Memory B cell (primary cell): ENCODE results near the gene GALNT11.

ENCODE experiments used
- ATAC-seq: fragments of 150-1000 bp; cut with Tn5 transposase; 2 replicates; pipeline ENCODE4 v1.10.0; 2021; ENCODE audit warnings: low read depth, mild to moderate bottlenecking, moderate library complexity
- DNase-seq, 2 donors: peaks; one replicate each; pipeline ENCODE4 v3.0.0; 2022; ENCODE audit warnings: low spot score in 2 of 2
- H3K27ac Mint-ChIP-seq: one replicate; pipeline ENCODE4 v1.8.0; 2022; ENCODE audit warnings: mild to moderate bottlenecking, moderate library complexity, mixed read lengths
- H3K27me3 Mint-ChIP-seq: one replicate; pipeline ENCODE4 v1.8.0; 2022; ENCODE audit warnings: mixed read lengths
- H3K36me3 Mint-ChIP-seq: one replicate; pipeline ENCODE4 v1.8.0; 2022; ENCODE audit warnings: mild to moderate bottlenecking, mixed read lengths
- H3K4me1 Mint-ChIP-seq: one replicate; pipeline ENCODE4 v1.8.0; 2022; ENCODE audit warnings: mixed read lengths
- H3K4me3 Mint-ChIP-seq: one replicate; pipeline ENCODE4 v1.8.0; 2022; ENCODE audit warnings: mild to moderate bottlenecking, moderate library complexity, mixed read lengths
- H3K9me3 Mint-ChIP-seq: one replicate; pipeline ENCODE4 v1.8.0; 2022; ENCODE audit warnings: mixed read lengths

Gene GALNT11

DNA sequence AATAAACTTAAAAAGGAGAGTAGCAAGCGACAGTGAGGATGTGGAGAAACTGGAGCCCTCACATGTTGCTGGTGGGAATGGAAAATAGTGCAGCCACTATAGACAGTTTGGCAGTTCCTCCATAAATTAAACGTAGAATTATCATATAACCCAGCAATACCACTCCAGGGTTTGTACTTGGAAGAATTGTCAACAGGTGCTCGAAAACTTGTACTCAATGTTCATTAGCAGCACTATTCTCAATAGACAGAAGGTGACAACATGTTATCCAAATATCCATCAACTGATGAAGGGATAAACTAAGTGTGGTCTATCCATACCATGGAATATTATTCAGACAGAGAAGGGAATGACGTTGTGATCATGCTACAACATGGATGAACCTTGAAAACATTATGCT, 71.9 kb downstream of the GALNT11 start:
- no peak for ATAC-seq
- H3K9me3 Mint-ChIP-seq: no peaks in the 10 kb centered on the region
- H3K36me3 Mint-ChIP-seq: peaks cover 9% of the 10 kb centered on the region
- no peak overlapping the region for H3K27ac Mint-ChIP-seq
- no peak overlapping the region for H3K4me3 Mint-ChIP-seq
- no peaks in the 10 kb centered on the region for H3K4me1 Mint-ChIP-seq
- no peak for DNase-seq
- H3K27me3 Mint-ChIP-seq: no peaks in the 10 kb centered on the region

DNA sequence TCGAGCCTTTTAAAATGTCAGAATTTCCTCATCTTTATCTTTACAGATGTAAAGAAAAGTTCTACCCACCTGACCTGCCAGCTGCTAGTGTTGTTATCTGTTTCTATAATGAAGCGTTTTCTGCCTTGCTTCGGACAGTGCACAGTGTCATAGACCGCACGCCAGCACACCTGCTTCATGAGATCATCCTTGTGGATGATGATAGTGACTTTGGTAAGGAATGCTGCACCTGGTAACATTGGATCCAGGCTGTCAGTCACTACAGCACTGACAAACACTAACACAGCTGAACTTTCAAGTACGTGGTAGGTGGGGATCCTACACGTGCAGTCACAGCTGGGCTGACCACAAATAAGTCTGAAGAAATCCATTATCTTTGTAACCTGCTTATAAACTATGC, 77.6 kb downstream of the GALNT11 start:
- Mint-ChIP-seq H3K36me3 (peaks cover 25% of the 10 kb centered on the region), H3K27me3 (no peaks in the 10 kb centered on the region), H3K4me1 (no peaks in the 10 kb centered on the region), H3K9me3 (no peaks in the 10 kb centered on the region), H3K27ac (no peak overlapping the region), H3K4me3 (no peak overlapping the region)
- DNase-seq: no peak
- ATAC-seq: no peak

DNA sequence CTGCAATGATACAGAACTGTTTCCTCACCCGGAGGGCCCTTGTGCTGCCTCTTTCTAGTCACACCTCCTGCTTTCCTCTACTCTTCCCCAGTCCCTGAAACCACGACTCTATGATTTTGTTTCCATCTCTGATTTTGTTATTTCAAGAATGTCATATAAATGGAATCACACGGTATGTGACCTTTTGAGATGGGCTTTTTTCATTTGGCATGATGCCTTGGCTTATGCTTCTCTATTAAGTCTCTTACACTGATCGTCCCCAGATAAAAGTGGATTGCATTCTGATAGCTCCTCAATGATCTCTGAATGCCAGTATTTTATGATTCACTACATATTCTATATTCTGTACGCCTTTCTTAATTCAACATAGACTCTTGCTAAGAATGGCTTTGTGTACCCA, 78.2 kb downstream of the GALNT11 start:
- Mint-ChIP-seq H3K4me1 (no peaks in the 10 kb centered on the region), H3K4me3 (no peak overlapping the region), H3K27me3 (no peaks in the 10 kb centered on the region), H3K9me3 (no peaks in the 10 kb centered on the region), H3K27ac (peak overlapping the region; percentile 8), H3K36me3 (peaks cover 26% of the 10 kb centered on the region)
- no peak for ATAC-seq
- no peak for DNase-seq

DNA sequence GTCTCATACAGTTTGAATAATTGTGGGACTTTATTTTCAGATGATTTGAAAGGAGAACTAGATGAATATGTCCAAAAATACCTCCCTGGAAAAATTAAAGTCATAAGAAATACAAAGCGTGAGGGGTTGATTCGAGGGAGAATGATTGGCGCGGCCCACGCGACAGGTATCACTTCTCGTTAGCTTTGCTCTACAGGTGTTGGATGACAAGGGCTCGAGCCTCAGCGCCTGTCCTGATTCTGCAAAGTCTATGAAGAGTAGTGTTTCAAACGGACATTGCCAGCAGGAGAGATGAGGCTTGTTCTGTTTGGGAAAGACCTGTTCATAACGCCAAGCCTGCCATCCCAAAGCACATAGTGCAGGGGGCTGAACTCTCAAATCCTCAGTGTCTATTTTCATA, 79.7 kb downstream of the GALNT11 start:
- H3K27ac Mint-ChIP-seq: no peak overlapping the region
- DNase-seq (no peak), ATAC-seq (no peak)
- H3K36me3 Mint-ChIP-seq: peaks cover 32% of the 10 kb centered on the region
- no peaks in the 10 kb centered on the region for H3K27me3 Mint-ChIP-seq
- H3K4me1 Mint-ChIP-seq: peaks cover 2% of the 10 kb centered on the region
- H3K9me3 Mint-ChIP-seq: peaks cover 1% of the 10 kb centered on the region
- no peak overlapping the region for H3K4me3 Mint-ChIP-seq

DNA sequence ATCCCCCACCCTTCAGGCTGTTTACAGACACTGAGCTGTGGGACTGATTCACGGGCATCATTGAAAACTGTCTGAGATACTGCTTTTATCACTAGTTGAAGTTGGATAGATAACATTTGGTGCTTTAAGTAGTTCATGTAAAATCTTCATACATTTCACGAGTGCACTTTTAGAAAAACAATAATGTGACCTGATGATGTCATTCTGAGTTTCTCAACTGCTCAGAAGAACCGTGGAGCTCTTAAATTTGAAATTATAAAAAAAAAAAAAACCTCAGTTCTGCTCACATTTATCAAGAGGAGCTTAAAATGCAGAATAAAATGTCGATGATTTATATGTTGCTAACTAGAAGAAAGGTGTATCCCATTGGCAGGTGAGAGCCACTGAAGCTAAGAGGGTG, 81.5 kb downstream of the GALNT11 start:
- DNase-seq: no peak
- H3K27ac Mint-ChIP-seq: no peak overlapping the region
- H3K4me3 Mint-ChIP-seq: no peak overlapping the region
- ATAC-seq: no peak
- no peaks in the 10 kb centered on the region for H3K27me3 Mint-ChIP-seq
- peaks cover 1% of the 10 kb centered on the region for H3K9me3 Mint-ChIP-seq
- peaks cover 25% of the 10 kb centered on the region for H3K36me3 Mint-ChIP-seq
- peaks cover 2% of the 10 kb centered on the region for H3K4me1 Mint-ChIP-seq

DNA sequence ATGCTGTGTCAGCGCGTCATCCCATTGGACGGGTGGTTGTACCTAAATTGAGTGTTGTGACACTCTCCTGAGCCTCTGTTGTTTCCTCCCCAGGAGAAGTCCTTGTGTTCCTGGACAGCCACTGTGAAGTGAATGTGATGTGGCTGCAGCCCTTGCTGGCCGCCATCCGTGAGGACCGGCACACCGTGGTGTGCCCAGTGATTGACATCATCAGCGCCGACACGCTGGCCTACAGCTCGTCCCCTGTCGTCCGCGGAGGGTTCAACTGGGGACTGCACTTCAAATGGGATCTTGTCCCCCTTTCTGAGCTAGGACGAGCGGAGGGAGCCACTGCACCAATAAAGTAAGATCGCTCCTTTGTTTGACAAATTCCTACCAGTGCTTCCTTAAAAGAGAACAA, 82.5 kb downstream of the GALNT11 start:
- Mint-ChIP-seq H3K27me3 (no peaks in the 10 kb centered on the region), H3K4me3 (no peak overlapping the region), H3K36me3 (peaks cover 25% of the 10 kb centered on the region), H3K4me1 (peaks cover 2% of the 10 kb centered on the region), H3K9me3 (peaks cover 1% of the 10 kb centered on the region), H3K27ac (no peak overlapping the region)
- DNase-seq: no peak
- no peak for ATAC-seq

DNA sequence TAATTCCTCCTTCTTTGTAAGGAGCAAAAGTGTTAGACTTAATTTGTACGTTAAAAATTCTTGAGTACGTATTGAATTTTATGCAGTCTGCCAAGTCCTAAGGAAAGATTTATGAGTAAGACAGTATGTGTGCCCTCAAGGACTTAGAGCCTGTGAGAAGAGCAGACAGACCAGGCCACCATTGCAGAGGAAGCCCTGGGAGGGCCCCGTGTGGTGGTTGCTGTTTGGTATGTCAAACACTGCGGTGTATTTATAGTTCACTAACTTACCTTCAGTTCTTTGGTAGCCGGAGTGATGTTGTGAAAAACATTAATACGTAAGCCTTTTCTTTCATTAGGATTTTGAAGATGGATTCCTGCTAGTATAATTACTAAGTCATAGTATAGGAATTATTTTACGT, 82.9 kb downstream of the GALNT11 start:
- H3K9me3 Mint-ChIP-seq: peaks cover 1% of the 10 kb centered on the region
- DNase-seq: no peak
- H3K4me1 Mint-ChIP-seq: peaks cover 2% of the 10 kb centered on the region
- H3K4me3 Mint-ChIP-seq: no peak overlapping the region
- peaks cover 29% of the 10 kb centered on the region for H3K36me3 Mint-ChIP-seq
- ATAC-seq: no peak
- H3K27me3 Mint-ChIP-seq: no peaks in the 10 kb centered on the region
- no peak overlapping the region for H3K27ac Mint-ChIP-seq

DNA sequence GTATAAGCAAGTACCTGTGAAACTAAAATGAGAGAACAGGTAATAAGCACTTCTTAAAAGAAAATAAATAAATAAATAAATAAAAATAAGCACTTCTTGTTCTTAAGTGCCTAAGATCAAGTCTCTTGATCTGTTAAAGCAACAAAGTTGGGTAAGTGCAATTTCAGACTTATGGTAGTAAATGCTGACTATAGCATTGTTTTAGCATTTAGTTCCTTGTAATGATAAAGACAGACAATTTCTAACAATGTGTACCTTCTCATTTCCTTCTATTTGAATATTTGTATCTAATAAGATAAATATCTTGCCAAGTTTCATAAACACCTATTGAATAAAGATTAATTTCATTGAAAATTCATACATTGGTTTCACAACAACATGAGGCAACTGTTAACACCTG, 87.4 kb downstream of the GALNT11 start:
- H3K4me3 Mint-ChIP-seq: no peak overlapping the region
- H3K27ac Mint-ChIP-seq: no peak overlapping the region

DNA sequence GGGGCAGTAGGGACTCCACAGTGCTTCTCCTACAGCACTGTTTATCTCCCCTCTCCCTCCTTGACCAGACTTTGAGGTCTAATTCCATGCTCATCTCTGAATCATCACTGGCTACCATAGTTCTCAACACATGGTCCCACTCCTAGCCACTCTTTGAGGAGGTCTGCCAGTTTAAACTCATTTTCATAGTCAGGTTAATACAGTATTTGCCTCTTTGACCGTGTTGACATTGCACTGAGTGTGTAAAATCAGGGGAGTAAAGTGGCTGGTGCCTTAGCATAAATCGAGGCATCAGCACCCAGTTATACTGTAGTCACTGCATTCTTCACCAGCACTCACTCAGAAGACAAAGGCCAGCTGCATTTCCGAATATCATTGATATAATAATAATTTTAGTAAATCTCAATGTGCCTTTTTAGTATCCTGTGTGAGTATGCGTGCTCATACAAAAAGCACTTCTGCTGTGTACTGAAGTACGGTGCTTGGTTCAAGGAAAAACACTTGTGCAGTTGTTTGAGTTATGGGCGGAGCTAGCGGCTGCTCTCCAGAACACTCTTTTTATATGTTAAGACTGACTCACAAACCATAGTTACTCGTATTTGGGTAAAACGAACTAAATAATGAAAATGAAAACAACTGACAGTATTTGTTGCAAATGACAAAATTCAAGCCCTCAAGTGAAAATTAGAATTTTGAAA, 89.7 kb downstream of the GALNT11 start:
- DNase-seq (no peak), ATAC-seq (no peak)
- H3K9me3 Mint-ChIP-seq: peaks cover 2% of the 10 kb centered on the region
- peaks cover 29% of the 10 kb centered on the region for H3K36me3 Mint-ChIP-seq
- H3K27me3 Mint-ChIP-seq: no peaks in the 10 kb centered on the region
- no peak overlapping the region for H3K4me3 Mint-ChIP-seq
- H3K27ac Mint-ChIP-seq: no peak overlapping the region
- H3K4me1 Mint-ChIP-seq: no peaks in the 10 kb centered on the region

More for the DNA sequence above, 87.4 kb downstream of the GALNT11 start:
- DNase-seq (no peak), ATAC-seq (no peak)
- Mint-ChIP-seq H3K4me1 (peaks cover 2% of the 10 kb centered on the region), H3K36me3 (peaks cover 27% of the 10 kb centered on the region), H3K9me3 (peaks cover 3% of the 10 kb centered on the region), H3K27me3 (no peaks in the 10 kb centered on the region)

DNA sequence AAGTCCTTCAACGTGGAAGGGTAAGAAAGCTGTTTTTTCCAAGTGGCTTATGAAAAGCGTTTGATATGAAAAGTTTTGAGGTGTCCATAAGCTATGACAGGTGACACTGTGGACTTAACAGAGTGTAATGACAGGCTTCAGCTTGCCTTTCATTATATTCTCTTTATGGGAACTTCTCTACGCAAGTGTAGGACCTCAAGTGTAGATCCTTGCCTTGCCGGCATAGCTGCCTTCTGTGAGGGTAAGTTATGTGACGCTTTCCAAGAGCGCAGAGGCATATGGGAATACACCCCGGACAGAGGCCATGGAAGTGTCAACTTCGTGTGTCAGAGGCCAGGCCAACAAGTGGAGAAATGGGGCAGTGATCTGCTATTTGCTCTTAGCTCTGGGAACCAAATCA, 91.9 kb downstream of the GALNT11 start:
- no peak for DNase-seq
- peaks cover 44% of the 10 kb centered on the region for H3K36me3 Mint-ChIP-seq
- peaks cover 2% of the 10 kb centered on the region for H3K9me3 Mint-ChIP-seq
- no peaks in the 10 kb centered on the region for H3K4me1 Mint-ChIP-seq
- no peak overlapping the region for H3K27ac Mint-ChIP-seq
- H3K4me3 Mint-ChIP-seq: no peak overlapping the region
- no peaks in the 10 kb centered on the region for H3K27me3 Mint-ChIP-seq
- no peak for ATAC-seq

DNA sequence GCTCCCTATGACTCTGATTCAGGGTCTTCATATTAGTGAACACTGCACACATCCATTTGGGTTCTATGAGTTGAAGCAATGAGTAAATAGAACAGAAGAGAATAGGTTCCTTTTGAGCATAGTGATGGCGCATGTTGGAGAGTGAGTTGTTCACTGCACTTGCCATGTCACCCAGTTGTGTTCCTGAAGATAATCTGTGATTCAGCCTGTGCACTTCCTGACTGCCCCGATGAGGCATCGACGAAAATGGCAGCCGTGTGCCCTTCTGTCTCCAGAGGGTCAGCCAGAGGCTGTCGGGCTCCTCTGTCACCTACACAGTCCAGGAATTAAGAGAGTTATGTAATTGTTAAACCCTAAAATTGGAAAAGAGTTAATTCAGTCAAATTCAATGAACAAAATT, 94.7 kb downstream of the GALNT11 start:
- Mint-ChIP-seq H3K36me3 (peaks cover 55% of the 10 kb centered on the region), H3K4me1 (no peaks in the 10 kb centered on the region), H3K4me3 (no peak overlapping the region), H3K27ac (no peak overlapping the region), H3K27me3 (no peaks in the 10 kb centered on the region), H3K9me3 (peaks cover 2% of the 10 kb centered on the region)
- no peak for DNase-seq
- ATAC-seq: no peak

DNA sequence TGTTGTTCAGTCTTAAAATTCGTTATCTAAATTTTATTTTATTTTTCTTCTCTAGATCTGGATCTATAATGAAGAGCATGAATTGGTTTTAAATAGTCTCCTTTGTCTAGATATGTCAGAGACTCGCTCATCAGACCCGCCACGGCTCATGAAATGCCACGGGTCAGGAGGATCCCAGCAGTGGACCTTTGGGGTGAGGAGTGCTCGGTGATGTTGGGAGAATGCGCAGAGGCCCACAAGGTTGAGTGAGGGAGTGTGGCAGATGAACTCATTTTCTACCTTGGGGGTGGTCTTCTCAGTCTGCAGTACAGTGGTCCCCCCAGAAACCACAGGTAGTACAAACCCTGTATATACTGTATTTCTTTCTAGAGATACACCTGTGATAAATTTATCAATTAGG, 95.3 kb downstream of the GALNT11 start:
- DNase-seq (no peak), ATAC-seq (no peak)
- no peaks in the 10 kb centered on the region for H3K27me3 Mint-ChIP-seq
- H3K36me3 Mint-ChIP-seq: peaks cover 55% of the 10 kb centered on the region
- no peak overlapping the region for H3K27ac Mint-ChIP-seq
- no peaks in the 10 kb centered on the region for H3K4me1 Mint-ChIP-seq
- H3K9me3 Mint-ChIP-seq: peaks cover 2% of the 10 kb centered on the region
- H3K4me3 Mint-ChIP-seq: no peak overlapping the region

DNA sequence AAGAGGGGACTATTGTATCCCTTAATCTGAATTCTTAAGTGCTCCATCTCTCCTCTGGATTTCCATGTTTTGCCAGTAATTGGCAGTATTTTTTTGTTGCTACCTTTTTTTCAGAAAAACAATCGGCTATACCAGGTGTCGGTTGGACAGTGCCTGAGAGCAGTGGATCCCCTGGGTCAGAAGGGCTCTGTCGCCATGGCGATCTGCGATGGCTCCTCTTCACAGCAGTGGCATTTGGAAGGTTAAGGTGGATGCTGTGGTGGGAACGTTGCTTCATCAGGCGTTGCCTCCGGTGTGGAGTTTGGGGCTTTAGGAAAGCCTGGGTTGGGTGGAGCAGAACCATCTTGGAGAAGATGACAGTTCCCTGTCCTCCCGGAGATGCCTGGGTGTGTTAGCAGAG, 96.0 kb downstream of the GALNT11 start:
- ATAC-seq (no peak), DNase-seq (no peak)
- H3K4me3 Mint-ChIP-seq: no peak overlapping the region
- H3K27ac Mint-ChIP-seq: no peak overlapping the region
- H3K9me3 Mint-ChIP-seq: peaks cover 2% of the 10 kb centered on the region
- H3K36me3 Mint-ChIP-seq: peaks cover 54% of the 10 kb centered on the region
- H3K27me3 Mint-ChIP-seq: no peaks in the 10 kb centered on the region
- no peaks in the 10 kb centered on the region for H3K4me1 Mint-ChIP-seq

DNA sequence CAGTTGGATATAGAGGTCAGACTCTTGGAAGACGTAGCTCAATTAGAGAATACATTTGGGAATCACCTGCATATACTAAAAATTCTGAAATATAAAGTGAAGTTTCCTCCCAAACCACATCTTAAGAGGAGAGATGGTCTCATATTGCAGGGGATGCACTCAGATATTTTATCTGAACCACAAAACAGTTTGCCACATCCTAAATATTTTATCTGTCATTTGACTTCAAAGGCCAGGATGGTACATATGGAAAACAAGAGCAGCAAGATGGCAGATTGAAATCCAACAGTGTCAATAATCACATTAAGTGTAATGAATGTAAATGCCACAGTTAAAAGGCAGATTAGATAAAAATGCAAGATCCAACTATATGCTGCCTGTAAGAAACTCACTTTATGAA, 97.1 kb downstream of the GALNT11 start:
- H3K27ac Mint-ChIP-seq: no peak overlapping the region

DNA sequence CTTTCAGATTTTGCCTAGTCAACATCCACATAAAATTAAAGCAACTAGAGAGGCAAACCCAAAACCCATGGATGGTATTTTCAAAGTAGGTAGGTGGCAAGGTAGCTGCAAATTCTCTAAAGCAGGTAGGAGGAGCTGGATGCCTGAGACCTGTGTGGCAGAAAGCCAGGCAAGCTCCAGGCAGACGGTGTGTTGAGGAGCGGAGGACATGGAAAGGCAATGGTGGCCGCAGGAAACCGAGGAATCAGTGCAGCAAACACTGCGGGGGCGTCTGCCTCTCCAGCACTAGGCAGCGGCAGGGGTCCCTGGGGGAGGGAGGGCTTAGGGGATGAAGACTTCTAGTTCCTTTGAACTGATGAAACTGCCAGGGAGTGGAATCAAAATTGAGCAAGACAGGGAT, 101.3 kb downstream of the GALNT11 start:
- Mint-ChIP-seq H3K27ac (peak overlapping the region; percentile 82), H3K36me3 (peaks cover 57% of the 10 kb centered on the region), H3K4me3 (no peak overlapping the region), H3K9me3 (peaks cover 3% of the 10 kb centered on the region), H3K27me3 (no peaks in the 10 kb centered on the region), H3K4me1 (no peaks in the 10 kb centered on the region)
- DNase-seq: no peak
- no peak for ATAC-seq

More for the DNA sequence above, 97.1 kb downstream of the GALNT11 start:
- no peaks in the 10 kb centered on the region for H3K27me3 Mint-ChIP-seq
- no peaks in the 10 kb centered on the region for H3K4me1 Mint-ChIP-seq
- H3K4me3 Mint-ChIP-seq: no peak overlapping the region
- peaks cover 2% of the 10 kb centered on the region for H3K9me3 Mint-ChIP-seq
- peaks cover 63% of the 10 kb centered on the region for H3K36me3 Mint-ChIP-seq
- ATAC-seq (no peak), DNase-seq (no peak)
